Testis (tissue), 3 donors: Measurements from ENCODE around the gene JTB. TPM values are rescaled to one million over a fixed set of nuclear protein-coding genes. Genes with fewer than 3 reads are reported as not detected.

Experiments used
- DNase-seq: peaks from one replicate; pipeline ENCODE4 v3.0.0-alpha.2; 2019
- H3K27ac ChIP-seq, 2 donors: fragments of 200-600 bp; sonication (generic); one replicate each; pipeline ENCODE4 v1.5.1; 2019
- H3K27me3 ChIP-seq: fragments of 200-600 bp; sonication (generic); one replicate; pipeline ENCODE4 v1.5.1; 2019
- H3K36me3 ChIP-seq: fragments of 200-600 bp; sonication (generic); one replicate; pipeline ENCODE4 v1.5.1; 2017; ENCODE audit warnings: low read depth; ENCODE audit errors: missing control alignments
- H3K4me1 ChIP-seq: fragments of 200-600 bp; sonication (generic); one replicate; pipeline ENCODE4 v1.5.1; 2019
- H3K4me3 ChIP-seq, 2 donors: fragments of 200-600 bp; sonication (generic); one replicate each; pipeline ENCODE4 v1.5.1; 2017 to 2019
- H3K9me3 ChIP-seq: fragments of 200-600 bp; sonication (generic); one replicate; pipeline ENCODE4 v1.5.1; 2017
- CTCF ChIP-seq, 3 experiments: fragments of 450-650 bp in 2 of 3; fragments of 200-600 bp in 1 of 3; sonication (generic) in 1 of 3; IDR thresholded peaks; one replicate each; pipeline ENCODE4 v1.5.1; 2016 to 2019; ENCODE audit warnings: antibody characterized with exemption in 3 of 3, mild to moderate bottlenecking in 2 of 3, moderate library complexity in 1 of 3
- POLR2A ChIP-seq: fragments of 450-650 bp; IDR thresholded peaks from one replicate; pipeline ENCODE4 v1.6.1; 2017; ENCODE audit warnings: antibody characterized with exemption, mild to moderate bottlenecking, moderate library complexity
- WGBS, 2 donors: methylation state at CpG; one replicate each; pipeline ENCODE4 v1.1.5; 2018; 5-methylcytosine and 5-hydroxymethylcytosine counted together
- intact Hi-C: fragments of 100-400 bp; cut with DNase I; formaldehyde crosslinking; loops from one replicate; pipeline ENCODE4 v1.15.1; 2023; ENCODE audit warnings: low total_unique reads
- polyA plus RNA-seq: library from polyadenylated mRNA; stranded (reverse); fragments of 350-450 nt; fragmentation: Illumina TruSeq; extraction: RNeasy Lipid Tissue Mini Kit (QIAGEN cat#74804); gene quantifications from one replicate; pipeline ENCODE4 v1.2.3, GENCODE V29; 2014; ENCODE audit warnings: low read depth, low replicate concordance; ENCODE audit not compliant: insufficient read depth
- total RNA-seq, 2 donors: library from RNA; depleted of rRNA; stranded (reverse); fragments of >200 nt; gene quantifications; one replicate each; pipeline ENCODE4 v1.2.3, GENCODE V29; 2016

JTB gene
- total and polyA plus RNA-seq, 3 donors from 2014 or later, result 78.6 to 212 (median 159) TPM

- TF ChIP-seq POLR2A (no peak), CTCF (IDR thresholded peaks at IDR 0.05) (no peak)
- Histone ChIP-seq H3K4me1 (no peaks in the 10 kb centered on the region), H3K4me3 (no peak overlapping the region), H3K27me3 (no peaks in the 10 kb centered on the region), H3K36me3 (no peaks in the 10 kb centered on the region), H3K27ac (no peak overlapping the region), H3K9me3 (no peaks in the 10 kb centered on the region)
- no peak for DNase-seq
- intact Hi-C loops, result no loop called here
- 87 to 91% methylated on average over 6 to 12 of the region's 12 CpGs for WGBS, 2 donors
Measured at GRCh38 chr1:153939476-153939875, 38.0 kb downstream of the JTB start.

GRCh38 chr1:153938996-153939395, 38.5 kb downstream of the JTB start:
- 74 to 89% methylated on average over 2 to 3 of the region's 3 CpGs for WGBS, 2 donors
- Histone ChIP-seq H3K4me3 (no peak overlapping the region), H3K9me3 (no peaks in the 10 kb centered on the region), H3K27me3 (no peaks in the 10 kb centered on the region), H3K4me1 (no peaks in the 10 kb centered on the region), H3K27ac (no peak overlapping the region), H3K36me3 (no peaks in the 10 kb centered on the region)
- TF ChIP-seq POLR2A (no peak), CTCF (IDR thresholded peaks at IDR 0.05) (no peak)
- intact Hi-C loops, result no loop called here
- DNase-seq, result no peak

- H3K27ac ChIP-seq, result no peak overlapping the region
- no peaks in the 10 kb centered on the region for H3K36me3 ChIP-seq
- no peak for DNase-seq
- TF ChIP-seq CTCF (IDR thresholded peaks at IDR 0.05) (no peak), POLR2A (no peak)
- no peak overlapping the region for H3K4me3 ChIP-seq
- WGBS, 2 donors, result 94 to 96% methylated on average over 10 of the region's 10 CpGs
- no peaks in the 10 kb centered on the region for H3K9me3 ChIP-seq
- H3K4me1 ChIP-seq, result no peaks in the 10 kb centered on the region
- intact Hi-C loops, result no loop called here
- H3K27me3 ChIP-seq, result no peaks in the 10 kb centered on the region
Measured at GRCh38 chr1:153937331-153937730, 40.1 kb downstream of the JTB start.

GRCh38 chr1:153936011-153936802, 41.3 kb downstream of the JTB start:
- no peaks in the 10 kb centered on the region for H3K9me3 ChIP-seq
- H3K27ac ChIP-seq, result no peak overlapping the region
- H3K27me3 ChIP-seq, result no peaks in the 10 kb centered on the region
- H3K4me1 ChIP-seq, result no peaks in the 10 kb centered on the region
- H3K36me3 ChIP-seq, result no peaks in the 10 kb centered on the region
- no peak for DNase-seq
- TF ChIP-seq CTCF (IDR thresholded peaks at IDR 0.05) (no peak), POLR2A (no peak)
- intact Hi-C loops, result no loop called here
- H3K4me3 ChIP-seq, result no peak overlapping the region
- WGBS, 2 donors, result 95 to 96% methylated on average over 10 to 12 of the region's 12 CpGs

- intact Hi-C loops, result no loop called here
- TF ChIP-seq CTCF (IDR thresholded peaks at IDR 0.05), result no peak
- TF ChIP-seq POLR2A, result no peak
- DNase-seq, result no peak
- Histone ChIP-seq H3K4me3 (no peak overlapping the region), H3K4me1 (no peaks in the 10 kb centered on the region), H3K27me3 (no peaks in the 10 kb centered on the region), H3K9me3 (no peaks in the 10 kb centered on the region), H3K27ac (no peak overlapping the region), H3K36me3 (no peaks in the 10 kb centered on the region)
- WGBS, 2 donors, result 95% methylated on average over 8 to 9 of the region's 9 CpGs
Measured at GRCh38 chr1:153934746-153935145, 42.7 kb downstream of the JTB start.
